SH-SY5Y (cell line): Measurements from ENCODE around the gene ETV6.

Source experiments
- GATA2 ChIP-seq: IDR thresholded peaks from 2 replicates; pipeline ENCODE4 v1.6.1; 2011; ENCODE audit warnings: mild to moderate bottlenecking, low read depth, low read length
- GATA3 ChIP-seq: IDR thresholded peaks from 2 replicates; pipeline ENCODE4 v1.6.1; 2011; ENCODE audit warnings: low read depth, mild to moderate bottlenecking, low read length, moderate library complexity

DNA sequence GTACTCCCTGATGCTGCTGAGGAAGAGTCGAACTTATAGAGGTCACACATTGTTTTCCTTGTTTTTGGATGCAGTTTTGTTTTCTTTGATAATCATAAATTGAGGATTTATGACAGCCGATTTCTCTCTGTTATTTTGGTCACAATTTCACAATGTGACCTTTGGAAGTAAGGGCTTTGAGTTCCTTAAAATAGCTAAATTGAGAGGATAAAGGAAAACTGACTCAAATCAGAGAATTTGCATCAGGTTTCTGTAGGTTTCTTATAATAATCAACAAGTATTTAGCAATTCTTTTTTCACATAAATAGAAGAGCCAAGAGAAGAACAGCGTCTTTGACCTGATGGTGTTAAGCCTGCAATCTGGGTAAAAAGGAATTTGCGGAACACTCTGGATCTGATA, 66.1 kb downstream of the ETV6 start:
- TF ChIP-seq GATA3 (no peak), GATA2 (no peak)
